ENCODE data around the gene M1AP.

DNA sequence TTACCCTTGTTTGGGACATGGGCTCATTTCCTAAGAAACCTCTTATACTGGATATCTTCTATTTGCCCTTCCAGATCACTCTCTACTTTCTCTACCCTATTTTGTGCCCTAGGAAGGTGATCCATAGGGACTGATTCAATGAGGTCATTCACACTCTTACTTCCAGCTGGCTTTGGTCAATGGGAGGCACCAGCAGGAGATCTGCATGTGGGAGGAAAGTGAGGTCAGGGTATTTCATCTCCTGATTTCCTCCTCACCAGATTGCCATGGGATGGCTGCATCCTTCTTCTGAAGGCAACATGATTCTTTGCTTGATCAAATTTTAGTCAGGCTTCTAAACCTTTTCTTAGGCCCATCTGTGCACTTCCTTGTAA lies 15.2 kb downstream of the M1AP start:
- TF ChIP-seq, protein P1, sequence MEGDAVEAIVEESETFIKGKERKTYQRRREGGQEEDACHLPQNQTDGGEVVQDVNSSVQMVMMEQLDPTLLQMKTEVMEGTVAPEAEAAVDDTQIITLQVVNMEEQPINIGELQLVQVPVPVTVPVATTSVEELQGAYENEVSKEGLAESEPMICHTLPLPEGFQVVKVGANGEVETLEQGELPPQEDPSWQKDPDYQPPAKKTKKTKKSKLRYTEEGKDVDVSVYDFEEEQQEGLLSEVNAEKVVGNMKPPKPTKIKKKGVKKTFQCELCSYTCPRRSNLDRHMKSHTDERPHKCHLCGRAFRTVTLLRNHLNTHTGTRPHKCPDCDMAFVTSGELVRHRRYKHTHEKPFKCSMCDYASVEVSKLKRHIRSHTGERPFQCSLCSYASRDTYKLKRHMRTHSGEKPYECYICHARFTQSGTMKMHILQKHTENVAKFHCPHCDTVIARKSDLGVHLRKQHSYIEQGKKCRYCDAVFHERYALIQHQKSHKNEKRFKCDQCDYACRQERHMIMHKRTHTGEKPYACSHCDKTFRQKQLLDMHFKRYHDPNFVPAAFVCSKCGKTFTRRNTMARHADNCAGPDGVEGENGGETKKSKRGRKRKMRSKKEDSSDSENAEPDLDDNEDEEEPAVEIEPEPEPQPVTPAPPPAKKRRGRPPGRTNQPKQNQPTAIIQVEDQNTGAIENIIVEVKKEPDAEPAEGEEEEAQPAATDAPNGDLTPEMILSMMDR (IDR thresholded peaks at IDR 0.05; ENCODE audit: borderline replicate concordance, extremely low read depth, low read length, poor library complexity, severe bottlenecking), result no peak
- TF ChIP-seq EZH2 (IDR thresholded peaks at IDR 0.05; ENCODE audit: borderline replicate concordance, low read depth, low read length, severe bottlenecking), result no peak

All from DND-41 (cell line).